GM19395 (cell line): ENCODE results near the gene SENP1.
"Not testable (repeated sequence)": the region's sequence is repeated elsewhere in the genome, so short reads cannot be mapped to it uniquely, and the experiment has no call there.

Source experiments
- ATAC-seq: cut with Tn5 transposase; IDR thresholded peaks from one replicate; pipeline ENCODE4 v1.9.1; 2021; ENCODE audit warnings: mild to moderate bottlenecking, moderate library complexity; ENCODE audit not compliant: unreplicated experiment

The SENP1 gene

GRCh38 chr12:48115957-48116356 lies 10.1 kb upstream of the SENP1 start:
- no peak for ATAC-seq

- ATAC-seq = not testable (repeated sequence)
Measured at GRCh38 chr12:48111312-48111693, 5.4 kb upstream of the SENP1 start.

- ATAC-seq = no peak
Measured at GRCh38 chr12:48110691-48111311, 4.9 kb upstream of the SENP1 start.

- no peak for ATAC-seq
Measured at GRCh38 chr12:48109424-48109823, 3.5 kb upstream of the SENP1 start.

- ATAC-seq = no peak
Measured at GRCh38 chr12:48106681-48107613, 1.1 kb upstream of the SENP1 start.

- peak; percentile 23 for ATAC-seq
Measured at GRCh38 chr12:48105321-48105866, 485 bp downstream of the SENP1 start.

- no peak for ATAC-seq
Measured at GRCh38 chr12:48104531-48104930, 1.3 kb downstream of the SENP1 start.

GRCh38 chr12:48092611-48093010 lies 13.3 kb downstream of the SENP1 start:
- ATAC-seq = no peak

- ATAC-seq = no peak
Measured at GRCh38 chr12:48086327-48086726, 19.6 kb downstream of the SENP1 start.

- ATAC-seq = no peak
Measured at GRCh38 chr12:48084841-48085460, 20.9 kb downstream of the SENP1 start.

- ATAC-seq = no peak
Measured at GRCh38 chr12:48084066-48084465, 21.8 kb downstream of the SENP1 start.

- no peak for ATAC-seq
Measured at GRCh38 chr12:48080821-48081220, 25.1 kb downstream of the SENP1 start.

GRCh38 chr12:48080285-48080684 lies 25.6 kb downstream of the SENP1 start:
- ATAC-seq = no peak

GRCh38 chr12:48078901-48079300 lies 27.0 kb downstream of the SENP1 start:
- no peak for ATAC-seq

GRCh38 chr12:48077111-48077510 lies 28.8 kb downstream of the SENP1 start:
- ATAC-seq = no peak

- no peak for ATAC-seq
Measured at GRCh38 chr12:48075832-48076231, 30.0 kb downstream of the SENP1 start.

GRCh38 chr12:48074266-48074665 lies 31.6 kb downstream of the SENP1 start:
- no peak for ATAC-seq

GRCh38 chr12:48072266-48072665 lies 33.6 kb downstream of the SENP1 start:
- ATAC-seq = no peak

GRCh38 chr12:48071808-48072207 lies 34.1 kb downstream of the SENP1 start:
- no peak for ATAC-seq

- ATAC-seq = no peak
Measured at GRCh38 chr12:48070731-48071130, 35.1 kb downstream of the SENP1 start.

- no peak for ATAC-seq
Measured at GRCh38 chr12:48070033-48070432, 35.8 kb downstream of the SENP1 start.

GRCh38 chr12:48069241-48069640 lies 36.6 kb downstream of the SENP1 start:
- ATAC-seq = no peak
